ENCODE results near the gene GSC2. TPM values are rescaled to one million over a fixed set of nuclear protein-coding genes. Genes with fewer than 3 reads are reported as not detected.

The GSC2 gene
- total and polyA plus RNA-seq, 9 of the 15 experiments (the other 6 are each of a cell fraction or from before 2014, with no cell fraction given): not detected

DNA sequence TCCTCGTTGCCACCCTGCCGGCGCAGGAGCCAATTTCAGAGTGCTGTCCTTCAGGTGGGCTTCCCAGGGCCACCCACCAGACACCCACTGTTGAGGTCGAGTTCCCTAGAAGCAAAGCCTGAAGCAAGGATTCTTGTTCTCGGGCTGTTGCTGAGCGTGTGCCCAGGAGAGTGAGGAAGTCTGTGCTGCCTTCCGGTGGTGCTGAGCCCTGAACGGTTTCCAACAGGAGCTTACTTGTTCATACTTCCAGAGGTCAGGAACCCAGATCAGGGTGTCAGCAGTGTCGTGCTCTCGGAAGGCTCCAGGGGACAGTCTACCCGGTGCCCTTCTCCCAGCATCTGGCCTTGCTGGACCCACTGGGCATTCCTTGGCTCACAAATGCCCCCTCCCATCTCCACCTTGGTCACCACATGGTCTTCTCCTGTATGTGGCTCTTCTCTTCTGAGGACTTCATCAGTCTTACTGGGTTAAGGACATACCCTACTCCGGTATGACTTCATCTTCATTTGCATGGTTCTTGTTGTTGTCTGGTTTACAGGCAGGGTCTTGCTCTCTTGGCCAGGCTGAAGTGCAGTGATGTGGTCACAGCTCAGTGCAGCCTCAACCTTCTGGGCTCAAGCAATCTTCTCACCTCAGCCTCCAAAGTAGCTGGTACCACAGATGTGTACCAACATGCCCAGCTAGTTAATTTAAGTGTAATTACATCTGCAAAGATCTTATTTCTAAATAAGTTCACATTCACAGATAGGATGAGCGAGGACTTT lies 17.2 kb upstream of the GSC2 start (continued):
- 0 out of 2 replicates have a peak, but pooled peaks have one; percentile 42 for TF ChIP-seq ZNF76 (CRISPR knock-in tag; IDR thresholded peaks at IDR 0.05; ENCODE audit: borderline replicate concordance)
- TF ChIP-seq, protein P1, sequence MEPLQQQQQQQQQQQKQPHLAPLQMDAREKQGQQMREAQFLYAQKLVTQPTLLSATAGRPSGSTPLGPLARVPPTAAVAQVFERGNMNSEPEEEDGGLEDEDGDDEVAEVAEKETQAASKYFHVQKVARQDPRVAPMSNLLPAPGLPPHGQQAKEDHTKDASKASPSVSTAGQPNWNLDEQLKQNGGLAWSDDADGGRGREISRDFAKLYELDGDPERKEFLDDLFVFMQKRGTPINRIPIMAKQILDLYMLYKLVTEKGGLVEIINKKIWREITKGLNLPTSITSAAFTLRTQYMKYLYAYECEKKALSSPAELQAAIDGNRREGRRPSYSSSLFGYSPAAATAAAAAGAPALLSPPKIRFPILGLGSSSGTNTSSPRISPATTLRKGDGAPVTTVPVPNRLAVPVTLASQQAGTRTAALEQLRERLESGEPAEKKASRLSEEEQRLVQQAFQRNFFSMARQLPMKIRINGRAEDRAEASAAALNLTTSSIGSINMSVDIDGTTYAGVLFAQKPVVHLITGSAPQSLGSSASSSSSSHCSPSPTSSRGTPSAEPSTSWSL (CRISPR knock-in tag; IDR thresholded peaks at IDR 0.05; ENCODE audit: borderline replicate concordance): 0 out of 2 replicates have a peak, but pooled peaks have one; percentile 63

DNA sequence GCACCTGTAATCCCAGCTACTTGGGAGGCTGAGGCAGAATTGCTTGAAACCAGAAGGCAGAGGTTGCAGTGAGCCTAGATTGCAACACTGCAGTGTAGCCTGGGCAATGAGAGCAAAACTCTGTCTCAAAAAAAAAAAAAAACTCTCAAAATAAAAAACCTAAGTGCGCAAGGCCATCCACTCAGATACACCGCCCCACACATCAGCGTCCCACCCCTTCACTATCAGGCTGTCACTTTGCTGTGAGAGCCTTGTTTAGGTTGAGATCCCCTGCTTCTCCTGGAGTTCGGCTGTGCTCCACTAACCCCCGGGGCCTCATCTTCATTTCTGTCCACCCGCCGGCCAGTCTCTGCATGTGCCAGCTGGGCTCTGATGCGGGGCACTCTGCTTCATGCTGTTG lies 16.3 kb upstream of the GSC2 start:
- CTCF ChIA-PET (ENCODE audit: low intra/inter-chr PET ratio): no interaction called here
- Histone ChIP-seq H3K36me3 (ENCODE audit: control insufficient read depth, insufficient read depth, low read length) (no peaks in the 10 kb centered on the region), H3K9ac (ENCODE audit: insufficient read depth in 1 of 2, low read depth in 2 of 2, low read length in 2 of 2) (peak overlapping the region in 1 of 2 experiments; percentile 60; a peak in 1 of 4 replicates), H3K9me1 (ENCODE audit: control insufficient read depth, insufficient read depth, low read length) (no peaks in the 10 kb centered on the region), H3K9me3 (replicated peaks; ENCODE audit: control insufficient read depth, insufficient read depth, low read depth, low read length) (peaks cover 9% of the 10 kb centered on the region), H3K27me3 (ENCODE audit: control insufficient read depth in 2 of 2, insufficient read depth in 2 of 2, low read length in 2 of 2) (peaks cover 33 to 58% of the 10 kb centered on the region in 2 experiments), H3K4me3 (no peak overlapping the region), H4K20me1 (replicated peaks; ENCODE audit: control insufficient read depth, insufficient read depth, low read length) (peaks cover 7% of the 10 kb centered on the region; the same call in 1 of the 2 replicates), H3K4me1 (replicated peaks in 1 of 2; ENCODE audit: control insufficient read depth in 2 of 2, insufficient read depth in 2 of 2, low read length in 2 of 2) (peaks cover 18 to 32% of the 10 kb centered on the region in 2 experiments), H3K27ac (ENCODE audit: extremely low read depth, low read depth, low read length) (no peak overlapping the region), H2AFZ (ENCODE audit: low read depth, low read length) (no peak overlapping the region), H3K4me2 (ENCODE audit: insufficient read depth, low read length) (no peak overlapping the region), H3K79me2 (ENCODE audit: control insufficient read depth, insufficient read depth, low read length) (peaks cover 11% of the 10 kb centered on the region)
- DNase-seq (ENCODE audit: extremely low read depth in 1 of 4, low spot score in 3 of 4) (no peak), ATAC-seq (no peak), FAIRE-seq (no peak)
- intact Hi-C loops (cut with micrococcal nuclease) (no loop called here), in situ Hi-C loops (cut with MboI) (no loop called here)
- POLR2A ChIA-PET: interaction anchor here (1.0 to 4.5 kb wide), 5 partner anchors 9 to 463 kb away, joined by 3 to 64 read pairs (median 3); partner anchors contain the start of genes ESS2 and SLC25A1
- BruUV-seq (replicated peaks): no TSS peak
- WGBS (ENCODE audit: insufficient coverage, low coverage, missing lambda C conversion rate): 3% methylated on average over 8 of the region's 8 CpGs
- TF ChIP-seq EZH2 (IDR thresholded peaks at IDR 0.05; ENCODE audit: borderline replicate concordance, low read depth, low read length) (0 out of 2 replicates have a peak, but pooled peaks have one; percentile 24), NRF1 (conservative IDR thresholded peaks at IDR 0.05 in 1 of 2, IDR thresholded peaks at IDR 0.05 in 1 of 2) (peak; percentile 72 to 73), SP2 (IDR thresholded peaks at IDR 0.05; ENCODE audit: extremely low read depth, low read depth, low read length, poor library complexity, severe bottlenecking) (peak; percentile 11), XRCC3 (IDR thresholded peaks at IDR 0.05) (no peak), CEBPB (tag; IDR thresholded peaks at IDR 0.05) (peak; percentile 79), CHD1 (IDR thresholded peaks at IDR 0.05; ENCODE audit: low read length) (no peak), ZNF384 (IDR thresholded peaks at IDR 0.05; ENCODE audit: low read depth, low read length) (peak; percentile 19; the same call in 1 of the 2 replicates)
- TF ChIP-seq, protein P2, sequence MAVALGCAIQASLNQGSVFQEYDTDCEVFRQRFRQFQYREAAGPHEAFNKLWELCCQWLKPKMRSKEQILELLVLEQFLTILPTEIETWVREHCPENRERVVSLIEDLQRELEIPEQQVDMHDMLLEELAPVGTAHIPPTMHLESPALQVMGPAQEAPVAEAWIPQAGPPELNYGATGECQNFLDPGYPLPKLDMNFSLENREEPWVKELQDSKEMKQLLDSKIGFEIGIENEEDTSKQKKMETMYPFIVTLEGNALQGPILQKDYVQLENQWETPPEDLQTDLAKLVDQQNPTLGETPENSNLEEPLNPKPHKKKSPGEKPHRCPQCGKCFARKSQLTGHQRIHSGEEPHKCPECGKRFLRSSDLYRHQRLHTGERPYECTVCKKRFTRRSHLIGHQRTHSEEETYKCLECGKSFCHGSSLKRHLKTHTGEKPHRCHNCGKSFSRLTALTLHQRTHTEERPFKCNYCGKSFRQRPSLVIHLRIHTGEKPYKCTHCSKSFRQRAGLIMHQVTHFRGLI (CRISPR knock-in tag; IDR thresholded peaks at IDR 0.05): no peak
- TF ChIP-seq, protein P3, sequence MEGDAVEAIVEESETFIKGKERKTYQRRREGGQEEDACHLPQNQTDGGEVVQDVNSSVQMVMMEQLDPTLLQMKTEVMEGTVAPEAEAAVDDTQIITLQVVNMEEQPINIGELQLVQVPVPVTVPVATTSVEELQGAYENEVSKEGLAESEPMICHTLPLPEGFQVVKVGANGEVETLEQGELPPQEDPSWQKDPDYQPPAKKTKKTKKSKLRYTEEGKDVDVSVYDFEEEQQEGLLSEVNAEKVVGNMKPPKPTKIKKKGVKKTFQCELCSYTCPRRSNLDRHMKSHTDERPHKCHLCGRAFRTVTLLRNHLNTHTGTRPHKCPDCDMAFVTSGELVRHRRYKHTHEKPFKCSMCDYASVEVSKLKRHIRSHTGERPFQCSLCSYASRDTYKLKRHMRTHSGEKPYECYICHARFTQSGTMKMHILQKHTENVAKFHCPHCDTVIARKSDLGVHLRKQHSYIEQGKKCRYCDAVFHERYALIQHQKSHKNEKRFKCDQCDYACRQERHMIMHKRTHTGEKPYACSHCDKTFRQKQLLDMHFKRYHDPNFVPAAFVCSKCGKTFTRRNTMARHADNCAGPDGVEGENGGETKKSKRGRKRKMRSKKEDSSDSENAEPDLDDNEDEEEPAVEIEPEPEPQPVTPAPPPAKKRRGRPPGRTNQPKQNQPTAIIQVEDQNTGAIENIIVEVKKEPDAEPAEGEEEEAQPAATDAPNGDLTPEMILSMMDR (IDR thresholded peaks at IDR 0.05 in 2 of 3, conservative IDR thresholded peaks at IDR 0.05 in 1 of 3; ENCODE audit: insufficient read depth in 2 of 3, low read depth in 1 of 3, low read length in 3 of 3): no peak

All from K562 (cell line).